GM21717 (cell line): Measurements from ENCODE around the gene IL2RA.

Experiments used
- ATAC-seq: cut with Tn5 transposase; IDR thresholded peaks from one replicate; pipeline ENCODE4 v1.9.1; 2021; ENCODE audit warnings: mild to moderate bottlenecking, moderate library complexity; ENCODE audit not compliant: unreplicated experiment

The IL2RA gene

DNA sequence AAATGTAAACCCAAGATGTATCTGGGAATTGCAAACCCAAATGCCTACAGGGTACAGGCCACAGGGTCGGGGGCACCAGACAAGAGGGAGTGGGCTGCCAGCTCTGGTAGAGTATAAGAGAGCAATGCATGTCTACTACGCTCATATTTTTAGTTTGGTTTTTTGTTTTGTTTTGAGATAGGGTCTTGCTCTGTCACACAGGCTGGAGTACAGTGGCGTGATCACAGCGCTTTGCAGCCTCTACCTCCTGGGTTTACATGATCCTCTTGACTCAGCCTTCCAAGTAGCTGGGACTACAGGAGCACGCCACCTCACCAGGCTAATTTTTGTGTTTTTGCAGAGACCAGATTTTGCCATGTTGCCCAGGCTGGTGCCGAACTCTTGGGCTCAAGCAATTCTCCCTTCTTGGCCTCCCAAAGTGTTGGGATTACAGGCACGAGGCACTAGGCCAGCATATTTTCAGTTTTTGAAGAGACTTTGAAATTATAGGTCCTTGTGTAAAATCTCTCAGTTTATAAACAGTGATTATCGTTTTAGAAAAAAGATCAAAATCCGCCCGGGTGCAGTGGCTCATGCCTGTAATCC is 73.7 kb downstream of the IL2RA start:
- no peak for ATAC-seq

DNA sequence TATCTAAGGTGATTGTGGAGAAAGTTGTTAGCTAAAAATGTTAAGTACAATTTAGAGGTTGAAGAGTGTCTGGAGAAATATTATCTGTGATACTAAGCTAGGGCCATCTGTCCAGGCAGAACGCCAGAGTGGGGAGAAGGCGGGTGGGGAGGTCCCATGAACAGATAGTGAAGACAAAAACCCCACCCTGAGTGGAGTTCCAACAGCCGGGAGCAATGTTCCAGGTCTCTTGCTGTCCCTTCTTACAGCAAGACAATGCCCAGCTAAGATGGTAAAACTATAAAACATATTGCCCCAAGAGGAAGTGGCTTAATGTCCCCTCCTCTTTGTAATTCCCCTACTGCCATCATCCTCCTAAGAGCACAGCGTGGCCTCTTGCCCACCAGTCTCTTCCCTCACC is 74.4 kb downstream of the IL2RA start:
- no peak for ATAC-seq

DNA sequence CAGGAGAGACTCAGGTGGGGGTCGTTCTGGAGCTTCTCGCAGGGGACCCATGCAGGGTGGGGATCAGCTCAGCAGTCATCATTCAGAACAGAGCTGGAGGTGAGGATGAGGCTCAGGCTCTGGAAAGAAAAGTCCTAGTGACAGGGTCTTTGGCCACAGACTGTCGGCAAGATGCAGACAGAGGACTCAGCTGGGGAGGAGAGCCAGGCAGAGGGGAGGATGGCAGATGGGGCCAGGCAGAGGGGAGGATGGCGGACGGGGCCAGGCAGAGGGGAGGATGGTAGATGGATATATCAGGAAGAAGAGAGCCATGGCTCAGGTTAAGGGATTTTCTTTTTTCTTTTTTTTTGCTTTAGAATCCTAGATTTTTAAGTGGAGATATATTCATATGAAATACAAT is 77.1 kb downstream of the IL2RA start:
- ATAC-seq, result no peak

DNA sequence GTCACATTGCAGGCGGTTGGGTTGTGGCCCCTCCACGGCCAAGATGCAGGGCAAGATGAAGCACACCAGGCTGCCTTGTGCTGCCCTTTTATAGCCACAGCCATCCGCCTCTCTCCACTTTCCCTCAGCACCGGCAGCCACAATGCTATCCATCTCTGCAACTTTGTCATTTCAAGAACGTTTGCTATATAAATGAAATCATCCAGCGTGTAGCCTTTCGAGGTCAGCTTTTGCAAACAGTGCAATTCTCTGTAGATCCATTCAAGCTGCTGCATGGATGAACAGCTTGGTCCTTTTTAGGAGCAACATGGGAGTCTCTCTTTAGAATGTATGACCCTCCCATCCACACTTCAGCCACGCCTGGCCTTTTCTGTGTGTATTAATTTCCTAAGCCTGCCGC is 78.4 kb downstream of the IL2RA start:
- ATAC-seq, result no peak

DNA sequence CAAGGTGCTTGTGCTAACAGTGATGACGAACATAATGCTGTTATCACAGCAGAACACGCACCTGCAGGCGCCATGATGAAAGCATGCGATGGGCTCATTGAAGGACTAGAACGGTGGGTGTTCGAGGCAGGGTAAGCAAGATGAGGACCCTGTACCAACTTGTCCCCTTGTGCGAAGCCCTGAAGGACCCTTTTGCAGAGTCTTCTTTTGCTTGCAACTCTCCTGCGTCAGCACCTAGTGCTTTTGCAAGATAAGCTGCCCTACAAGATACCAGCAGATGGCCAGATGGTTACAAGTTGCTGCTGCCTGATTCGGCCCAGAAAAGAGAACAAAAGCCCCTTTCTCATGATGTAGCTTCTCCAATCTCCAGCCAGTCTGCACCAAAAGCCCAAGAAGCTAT is 80.6 kb downstream of the IL2RA start:
- no peak for ATAC-seq

DNA sequence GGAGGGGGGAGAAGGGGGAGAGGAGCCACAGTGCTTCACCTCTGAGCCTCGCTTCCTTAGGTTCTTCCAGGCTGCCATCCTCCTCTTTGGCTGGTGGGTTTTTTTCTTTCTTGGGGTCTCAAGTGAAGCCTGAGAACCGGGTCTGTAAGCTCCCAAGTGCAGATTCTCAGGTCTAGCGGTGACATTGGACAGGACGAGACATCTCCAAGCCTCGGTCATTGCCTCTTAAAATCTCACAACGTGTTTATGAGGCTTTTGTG is 84.0 kb downstream of the IL2RA start:
- no peak for ATAC-seq

DNA sequence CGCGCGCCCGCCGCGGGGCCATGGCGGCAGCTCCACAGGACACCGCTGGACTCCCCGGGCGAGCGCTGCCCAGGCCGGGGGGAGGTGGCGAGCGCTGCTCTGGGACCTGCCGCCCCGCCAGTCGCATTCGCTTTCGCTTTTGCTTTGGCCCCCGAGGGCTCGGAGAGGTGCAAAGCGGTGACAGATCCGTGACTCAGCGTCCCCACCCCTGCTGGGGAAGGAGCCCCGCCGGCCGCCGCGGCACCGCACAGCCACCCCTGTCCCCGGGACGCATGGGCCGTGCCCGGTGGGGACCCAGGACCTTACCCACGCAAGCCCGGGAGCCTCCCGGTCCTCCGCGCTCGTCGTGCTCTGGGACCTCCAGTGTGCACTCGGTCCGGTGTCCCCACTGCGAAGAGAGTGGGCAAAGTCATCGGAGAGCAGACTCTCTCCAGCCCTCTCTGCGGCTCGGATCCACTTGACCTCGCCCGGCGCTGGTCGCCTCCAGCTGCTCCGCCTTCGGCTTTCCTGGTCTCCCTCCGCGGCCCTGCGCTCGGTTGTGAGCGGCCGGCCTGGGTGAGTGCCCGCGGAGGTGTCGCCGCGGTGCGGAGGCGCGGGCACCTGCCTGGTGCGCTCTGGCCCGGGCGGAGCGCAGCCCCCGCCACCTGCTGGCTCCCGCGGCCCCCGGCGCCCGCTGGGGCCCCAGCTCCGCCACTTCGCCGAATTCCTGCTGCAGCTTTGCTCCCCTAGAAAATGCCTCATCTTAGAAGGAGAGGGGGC is 84.5 kb downstream of the IL2RA start, which contains the start of gene IL15RA:
Gene IL15RA, minus strand, starts transcription at position 73 of the 759 bp plus-strand sequence. Its CDS starts 51 bp downstream, at position 22.
- peak; percentile 58 for ATAC-seq

DNA sequence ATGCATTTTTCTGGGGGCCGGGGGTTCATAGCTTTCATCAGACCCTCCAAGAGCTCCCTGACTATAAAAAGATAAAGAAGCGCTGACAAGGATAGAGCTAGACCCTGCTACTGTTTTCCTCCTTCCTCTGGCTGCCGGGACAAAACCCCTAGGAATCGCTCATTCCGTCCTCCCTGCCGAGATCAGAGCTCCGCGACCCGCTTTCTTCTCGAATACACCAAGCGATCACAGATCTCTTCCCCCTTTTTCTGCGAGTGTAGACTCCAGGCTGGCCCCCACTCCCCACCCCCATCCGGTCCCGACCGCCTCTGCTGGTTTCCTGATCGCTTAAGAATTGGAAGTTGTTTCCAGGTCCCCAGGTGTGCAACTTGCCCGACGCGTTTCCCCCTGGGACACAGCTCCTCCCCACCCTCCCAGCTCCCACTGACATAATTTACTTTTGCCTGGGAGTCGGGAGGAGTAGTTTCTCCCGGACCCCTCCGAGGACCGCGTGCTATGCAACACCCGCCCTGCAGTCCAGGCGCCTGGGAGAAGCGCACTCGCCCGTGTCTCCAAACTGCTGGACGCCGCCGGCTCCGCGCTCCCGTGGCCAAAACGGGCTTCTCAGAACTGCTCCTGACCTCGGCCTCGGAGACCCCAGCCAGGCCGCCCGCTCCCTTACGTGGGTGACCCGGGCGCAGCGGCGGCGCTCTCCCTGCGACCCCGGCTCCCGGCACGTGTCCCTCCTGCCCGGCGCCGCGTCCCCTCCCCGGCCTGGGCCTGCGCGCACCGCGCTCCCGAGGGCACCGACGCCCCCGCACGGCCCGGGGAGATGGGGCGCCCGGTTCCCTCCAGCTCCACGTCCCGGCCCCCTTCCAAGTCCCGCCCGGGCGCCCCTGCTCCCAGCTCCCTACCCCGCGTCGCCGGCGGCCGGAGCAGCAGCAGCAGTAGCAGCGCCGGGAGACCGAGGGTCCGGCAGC is 85.4 kb downstream of the IL2RA start:
- peak; percentile 12 for ATAC-seq

DNA sequence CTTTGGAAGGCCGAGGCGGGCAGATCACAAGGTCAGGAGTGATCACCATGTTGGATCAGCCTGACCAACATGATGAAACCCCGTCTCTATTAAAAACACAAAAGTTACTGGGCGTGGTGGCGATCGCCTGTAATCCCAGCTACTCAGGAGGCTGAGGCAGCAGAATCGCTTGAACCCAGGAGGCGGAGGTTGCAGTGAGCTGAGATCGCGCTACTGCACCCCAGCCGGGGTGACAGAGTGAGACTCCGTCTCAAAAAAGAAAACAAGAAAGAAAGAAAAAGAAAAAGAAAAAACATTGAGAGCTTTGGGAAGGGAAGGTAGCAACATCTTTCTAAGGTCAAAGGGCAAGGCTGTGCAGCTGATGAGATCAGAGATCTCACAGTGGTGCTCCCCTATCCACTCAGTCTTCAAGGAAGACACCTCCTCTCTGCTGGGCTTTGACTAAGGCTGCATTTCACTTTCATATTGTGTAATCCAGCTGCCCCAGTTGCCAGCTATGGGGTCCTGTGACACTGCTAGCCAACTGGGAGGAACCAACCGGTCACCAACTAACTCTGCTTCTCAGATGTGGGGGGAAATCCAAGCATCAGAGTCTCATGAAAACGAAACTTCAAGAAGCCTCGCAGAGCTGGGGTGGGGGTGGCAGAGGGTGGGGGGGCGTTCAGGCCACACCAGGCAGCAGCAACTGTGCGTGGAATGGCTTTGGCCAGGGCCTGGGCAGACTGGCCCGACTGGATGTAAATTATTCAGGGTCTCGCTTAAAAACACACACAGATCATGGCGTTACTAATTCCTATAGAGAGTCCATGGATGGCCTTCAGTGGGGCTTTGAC is 86.3 kb downstream of the IL2RA start:
- ATAC-seq, result peak; percentile 63

DNA sequence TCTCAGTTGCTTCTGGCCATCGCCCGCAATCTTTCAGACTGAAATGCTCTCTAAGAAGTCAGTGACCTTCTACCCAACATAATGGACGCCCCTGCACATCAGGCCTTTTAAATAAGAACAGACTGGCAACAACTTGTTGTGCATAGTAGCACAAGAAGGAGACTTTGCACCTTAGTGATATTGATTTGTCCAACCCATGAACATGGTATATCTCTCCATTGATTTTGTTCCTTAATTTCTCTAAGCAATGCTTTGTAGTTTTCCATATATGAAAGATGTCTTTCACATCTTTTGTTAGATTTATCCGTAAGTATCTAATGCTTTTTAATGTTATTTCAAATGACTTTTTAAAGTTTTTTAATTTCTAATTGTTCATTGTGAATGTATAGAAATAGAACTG is 89.1 kb downstream of the IL2RA start:
- ATAC-seq, result no peak

DNA sequence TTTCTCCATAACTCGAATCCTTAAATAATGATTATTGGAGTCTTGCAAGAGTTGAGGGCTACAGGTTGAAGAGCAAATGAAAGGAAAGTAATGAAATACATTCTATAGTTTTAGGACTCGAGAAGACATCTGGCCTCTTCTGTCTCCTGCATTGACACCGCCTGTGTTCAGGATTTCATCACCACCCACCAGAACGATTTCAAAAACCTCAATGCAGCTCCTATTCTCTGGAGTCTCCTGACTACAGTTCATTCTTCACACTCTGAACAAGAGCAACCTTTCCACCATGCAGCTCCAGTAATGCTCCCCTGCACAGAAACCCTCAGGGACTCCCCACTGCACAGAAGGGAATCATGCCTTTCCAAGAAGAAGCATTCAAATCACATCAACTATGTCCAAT is 90.3 kb downstream of the IL2RA start:
- no peak for ATAC-seq

DNA sequence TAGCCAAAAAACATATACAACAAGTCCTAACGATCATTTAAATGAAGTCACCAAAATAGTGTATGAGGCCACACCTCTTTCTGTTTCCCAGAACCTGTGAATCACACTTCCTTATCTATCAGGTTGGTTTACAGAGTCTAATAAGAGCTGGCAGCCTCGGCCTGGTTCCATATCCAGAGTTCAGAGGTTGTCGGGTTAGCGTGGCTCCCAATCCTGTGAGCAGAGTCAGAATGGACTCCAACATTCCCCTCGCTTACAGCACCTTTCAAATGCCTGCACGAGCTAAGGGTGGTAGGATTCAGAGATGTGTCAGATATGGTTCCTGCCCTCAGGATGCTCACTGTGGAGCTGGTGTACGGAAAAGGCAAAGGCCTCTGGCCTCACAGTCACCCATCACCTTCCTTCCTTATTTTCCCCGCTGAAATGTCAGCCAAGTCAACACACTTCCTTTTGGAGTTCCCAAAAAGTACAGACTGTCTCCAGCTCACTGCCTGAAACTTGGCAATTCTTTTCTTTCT is 90.8 kb downstream of the IL2RA start:
- ATAC-seq, result no peak

DNA sequence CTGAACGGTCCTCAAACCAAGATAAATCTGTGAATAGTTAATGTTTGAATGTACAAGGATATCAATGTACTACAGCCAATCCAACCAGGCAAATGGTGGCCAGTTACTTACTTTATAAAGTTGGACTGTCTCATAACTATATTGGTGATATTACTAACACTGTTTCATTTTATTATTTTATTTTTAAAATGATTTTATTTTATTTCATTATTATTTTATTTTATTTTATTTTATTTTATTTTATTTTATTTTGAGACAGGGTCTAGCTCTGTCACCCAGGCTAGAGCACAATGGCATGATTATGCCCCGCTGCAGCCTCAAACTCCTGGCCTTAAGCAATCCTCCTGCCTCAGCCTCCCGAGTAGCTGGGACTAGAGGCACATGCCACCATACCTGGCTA is 91.6 kb downstream of the IL2RA start:
- no peak for ATAC-seq

DNA sequence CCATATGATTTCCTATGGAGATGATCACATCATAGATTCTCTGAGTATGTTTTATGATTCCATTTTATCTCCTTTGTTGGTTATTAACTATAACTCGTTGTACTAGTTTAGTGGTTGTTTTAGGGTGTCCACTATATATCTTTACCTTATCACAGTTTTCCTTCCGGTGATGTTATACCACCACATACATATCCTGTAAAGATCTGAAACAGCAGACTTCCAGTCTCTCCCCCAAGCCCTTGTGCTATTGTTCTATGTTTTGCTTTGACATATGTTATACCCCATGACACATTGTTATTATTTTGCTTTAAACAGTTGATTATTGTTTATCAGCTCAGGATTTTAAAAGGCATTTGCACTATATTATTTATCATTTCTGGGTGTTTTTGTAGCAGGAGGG is 92.1 kb downstream of the IL2RA start:
- no peak for ATAC-seq

DNA sequence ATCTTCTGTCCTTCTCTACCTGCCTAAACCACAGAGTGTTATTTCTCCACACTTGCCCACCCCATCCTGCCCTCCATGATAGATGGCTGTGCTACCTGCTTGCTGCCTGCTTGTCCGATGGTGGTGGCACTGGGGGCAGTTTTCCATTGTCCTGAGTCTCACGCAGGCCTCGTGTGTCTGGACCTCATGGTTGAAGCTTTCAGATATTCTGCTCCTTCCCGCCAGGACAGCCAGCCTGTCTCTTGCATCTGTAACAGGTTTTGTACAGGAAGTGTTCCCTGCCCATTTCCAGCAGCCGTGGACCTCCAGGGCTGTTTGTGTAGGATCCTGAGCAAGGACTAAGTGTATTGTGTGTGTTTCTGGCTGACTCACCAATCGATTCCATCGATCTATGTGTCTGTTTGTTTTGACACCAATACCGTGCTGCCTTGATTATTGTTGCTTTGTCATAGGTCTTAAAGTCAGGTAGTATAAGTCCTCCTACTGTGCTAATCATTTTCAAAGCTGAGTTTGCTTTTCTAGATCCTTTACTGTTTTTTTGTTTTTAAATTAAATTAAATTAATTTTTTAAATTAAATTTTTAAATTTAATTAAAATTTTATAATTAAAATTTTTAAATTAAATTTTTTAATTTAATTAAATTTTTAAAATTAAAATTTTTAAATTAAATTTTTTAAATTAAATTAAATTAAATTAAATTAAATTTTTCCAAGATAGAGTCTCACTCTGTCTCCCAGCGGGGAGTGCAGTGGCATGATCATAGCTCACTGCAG is 93.3 kb downstream of the IL2RA start:
- no peak for ATAC-seq

DNA sequence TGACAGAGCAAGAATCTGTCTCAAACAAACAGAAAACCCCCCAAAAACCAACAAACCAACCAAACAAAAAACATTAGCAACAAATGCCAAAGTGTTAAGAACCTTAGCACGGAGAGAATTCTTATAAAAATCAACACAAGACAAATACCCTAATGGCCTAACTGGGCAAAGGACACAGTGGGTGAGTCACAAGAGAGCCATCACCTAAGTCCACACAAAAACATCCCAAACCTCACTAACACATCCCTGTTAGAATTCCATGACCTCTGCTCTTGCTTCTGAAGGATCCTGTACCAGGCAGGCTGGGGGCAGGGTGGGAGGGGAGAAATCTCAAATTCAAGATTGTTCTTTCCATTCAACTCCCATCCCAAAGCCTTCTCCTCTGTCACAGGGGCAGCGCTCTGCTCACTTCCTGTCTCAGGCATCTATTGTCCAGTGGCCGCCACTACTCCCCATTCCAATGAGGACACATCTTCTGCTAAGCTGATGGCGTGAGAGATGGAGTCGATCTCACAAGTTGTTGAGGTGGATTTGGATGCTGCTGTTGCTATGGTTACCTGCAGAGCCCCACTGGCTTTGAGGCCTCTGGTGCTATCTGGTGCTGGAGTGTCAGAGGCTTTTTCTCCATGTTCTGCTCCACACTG is 94.0 kb downstream of the IL2RA start:
- ATAC-seq, result no peak

DNA sequence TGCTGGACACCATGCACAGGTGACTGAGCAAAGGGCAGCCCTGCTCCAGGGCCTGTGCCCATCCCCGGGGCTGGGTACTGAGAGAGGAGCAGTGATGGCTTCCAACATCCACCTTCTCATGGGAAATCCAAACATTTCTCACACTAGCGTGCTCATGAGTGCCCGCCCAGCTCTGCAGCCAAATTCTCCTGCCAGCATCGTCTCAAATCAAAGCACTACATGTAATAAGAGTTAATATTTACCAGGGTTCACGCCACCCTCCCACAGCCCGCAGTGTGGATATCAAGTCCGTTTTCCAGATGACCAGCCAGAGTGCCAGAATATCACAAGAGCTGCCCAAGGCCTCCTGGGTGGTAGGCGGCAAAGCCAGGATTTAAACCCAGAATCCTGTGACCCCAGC is 96.9 kb downstream of the IL2RA start:
- no peak for ATAC-seq

DNA sequence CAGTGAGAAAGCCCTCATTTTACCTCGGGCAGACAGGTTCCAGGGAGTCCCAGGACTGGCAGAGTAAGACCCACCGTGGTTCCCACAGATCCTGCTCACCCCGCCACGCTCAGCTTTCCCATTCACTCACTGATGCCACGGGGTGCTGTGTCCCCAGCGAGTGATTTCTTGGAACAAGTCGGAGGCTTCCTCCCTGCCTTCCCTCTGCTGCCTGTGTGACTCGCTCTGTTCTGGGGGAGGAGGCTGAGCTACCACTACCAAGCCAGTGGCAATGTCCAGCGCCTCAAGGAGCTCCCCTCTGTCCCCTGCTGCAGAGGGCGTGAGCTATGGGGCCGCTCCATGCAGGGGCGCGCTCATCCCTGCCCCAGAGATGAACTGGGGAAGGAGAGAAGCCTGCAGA is 97.4 kb downstream of the IL2RA start:
- no peak for ATAC-seq

DNA sequence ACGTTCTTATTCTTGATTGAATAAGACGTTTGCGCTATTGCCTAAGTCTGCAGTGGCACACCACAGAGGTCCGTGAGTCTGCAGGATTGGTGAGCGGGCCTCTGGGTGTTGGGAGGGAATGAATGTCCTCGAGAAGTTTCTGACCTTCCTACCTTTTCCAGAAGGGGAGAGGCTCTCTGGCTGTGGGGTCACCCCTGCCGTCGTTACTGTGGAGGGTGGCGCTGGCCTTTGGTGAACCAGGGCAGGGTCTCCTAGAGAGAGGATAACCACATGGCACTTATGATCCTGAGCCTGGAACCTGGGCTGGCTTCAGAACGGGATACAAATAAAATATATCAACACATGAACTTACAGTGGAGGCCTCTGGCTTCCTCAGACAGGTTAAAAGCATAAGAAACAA is 98.6 kb downstream of the IL2RA start:
- no peak for ATAC-seq

DNA sequence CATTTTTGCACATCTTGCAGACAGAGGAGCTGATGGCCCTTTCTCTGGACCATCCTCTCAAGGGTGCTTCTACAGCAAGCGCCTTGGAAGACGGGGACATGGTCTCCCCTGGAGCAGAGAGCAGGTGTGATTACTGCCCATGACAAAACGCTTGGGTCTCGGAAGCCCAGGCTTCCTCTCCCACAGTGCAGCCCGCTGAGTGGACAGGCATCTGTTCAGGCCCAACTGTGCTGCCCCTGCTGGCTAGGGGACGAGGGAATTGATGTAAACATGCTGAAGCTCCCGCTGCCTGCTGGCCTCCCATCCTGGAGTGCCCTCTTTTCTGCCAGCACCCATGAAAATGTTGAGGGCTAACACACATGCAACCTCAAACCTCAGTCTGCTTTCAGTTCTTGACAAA is 99.1 kb downstream of the IL2RA start:
- ATAC-seq, result no peak
